Lung (tissue), 12 donors: ENCODE measurements around the gene IGLL5. TPM values are rescaled to one million over a fixed set of nuclear protein-coding genes. Genes with fewer than 3 reads are reported as not detected.

Experiments
- ATAC-seq: fragments of 200-7000 bp; cut with Tn5 transposase; one replicate; pipeline ENCODE4 v1.9.1; 2020; ENCODE audit warnings: moderate number of reproducible peaks; ENCODE audit not compliant: insufficient read depth, low FRiP score
- DNase-seq, 3 donors: peaks; one replicate each; pipeline ENCODE4 v3.0.0-alpha.2; 2013 to 2017
- H3K27ac ChIP-seq, 2 donors: one replicate each; pipeline ENCODE4 v1.5.1; 2013; ENCODE audit warnings: mild to moderate bottlenecking in 2 of 2, moderate library complexity in 2 of 2, control low read depth in 1 of 2, inconsistent platforms in 1 of 2, low read depth in 1 of 2, low read length in 1 of 2
- H3K27me3 ChIP-seq, 3 donors: one replicate each; pipeline ENCODE4 v1.5.1; 2013; ENCODE audit warnings: low read length in 2 of 3; ENCODE audit not compliant: control insufficient read depth in 3 of 3, insufficient read depth in 3 of 3
- H3K36me3 ChIP-seq, 4 donors: one replicate each; pipeline ENCODE4 v1.5.1; 2013; ENCODE audit warnings: low read length in 4 of 4, mild to moderate bottlenecking in 1 of 4, moderate library complexity in 1 of 4; ENCODE audit not compliant: control insufficient read depth in 4 of 4, insufficient read depth in 4 of 4
- H3K4me1 ChIP-seq, 5 donors: one replicate each; pipeline ENCODE4 v1.5.1; 2013; ENCODE audit warnings: low read length in 5 of 5, mild to moderate bottlenecking in 2 of 5, moderate library complexity in 1 of 5; ENCODE audit not compliant: control insufficient read depth in 5 of 5, insufficient read depth in 5 of 5
- H3K4me3 ChIP-seq: one replicate; pipeline ENCODE4 v1.5.1; 2013; ENCODE audit warnings: mild to moderate bottlenecking, control low read depth, moderate library complexity
- H3K9ac ChIP-seq, 2 donors: one replicate each; pipeline ENCODE4 v1.5.1; 2013; ENCODE audit warnings: low read length in 2 of 2, control low read depth in 1 of 2; ENCODE audit not compliant: insufficient read depth in 1 of 2
- H3K9me3 ChIP-seq, 4 donors: one replicate each; pipeline ENCODE4 v1.5.1; 2013; ENCODE audit warnings: low read length in 3 of 4, mild to moderate bottlenecking in 1 of 4, moderate library complexity in 1 of 4; ENCODE audit not compliant: control insufficient read depth in 4 of 4, insufficient read depth in 3 of 4
- CTCF ChIP-seq: IDR thresholded peaks from 2 replicates; pipeline ENCODE4 v1.5.1; 2012; ENCODE audit warnings: mild to moderate bottlenecking; ENCODE audit errors: control extremely low read depth, extremely low read depth
- WGBS, 2 donors: extraction: QIAGEN DNeasy Blood & Tissue Kit; methylation state at CpG; one replicate each; pipeline ENCODE4 v1.1.7; 2013; 5-methylcytosine and 5-hydroxymethylcytosine counted together
- polyA plus RNA-seq, 2 donors: library from polyadenylated mRNA; stranded (reverse); fragments of 200-250 nt; gene quantifications; one replicate each; pipeline ENCODE4 v1.2.1, GENCODE V29; 2013
- total RNA-seq, 2 donors: library from RNA; depleted of rRNA in 1 of 2; stranded (reverse); fragments of >200 nt in 1 of 2; gene quantifications; one replicate each; pipeline ENCODE4 v1.2.1, GENCODE V29; 2014 to 2021
- donor health status: control.
- donor health status: control.
- donor health status: Bipolar disorder and iron deficiency.
- donor health status: healthy.
- donor health status: DM: yes; HTN: yes; CAD: no.

Gene IGLL5
- total and polyA plus RNA-seq, 4 donors, result 5.4 to 21.5 (median 11.3) TPM

GRCh38 chr22:22935546-22936157, 48.0 kb downstream of the IGLL5 start:
- DNase-seq, result no peak
- TF ChIP-seq CTCF, result no peak

GRCh38 chr22:22936180-22936914, 48.7 kb downstream of the IGLL5 start:
- Histone ChIP-seq H3K27me3 (no peaks in the 10 kb centered on the region), H3K27ac (no peak overlapping the region), H3K36me3 (no peaks in the 10 kb centered on the region), H3K9me3 (no peaks in the 10 kb centered on the region), H3K9ac (no peak overlapping the region), H3K4me1 (no peaks in the 10 kb centered on the region), H3K4me3 (no peak overlapping the region)
- DNase-seq (no peak), ATAC-seq (no peak)
- no peak for TF ChIP-seq CTCF
- WGBS, 2 donors, result 90 to 93% methylated on average over 15 of the region's 15 CpGs

More at GRCh38 chr22:22935546-22936157, 48.0 kb downstream of the IGLL5 start:
- no peak for ATAC-seq
- no peaks in the 10 kb centered on the region for H3K27me3 ChIP-seq
- H3K9me3 ChIP-seq, result no peaks in the 10 kb centered on the region
- no peak overlapping the region for H3K27ac ChIP-seq
- H3K36me3 ChIP-seq, result no peaks in the 10 kb centered on the region
- no peak overlapping the region for H3K9ac ChIP-seq
- 60 to 66% methylated on average over 4 of the region's 4 CpGs for WGBS, 2 donors
- no peak overlapping the region for H3K4me3 ChIP-seq
- H3K4me1 ChIP-seq, result no peaks in the 10 kb centered on the region

- TF ChIP-seq CTCF, result no peak
- H3K27ac ChIP-seq, result no peak overlapping the region
- DNase-seq (no peak), ATAC-seq (no peak)
- no peaks in the 10 kb centered on the region for H3K36me3 ChIP-seq
- H3K9me3 ChIP-seq, result no peaks in the 10 kb centered on the region
- H3K4me3 ChIP-seq, result no peak overlapping the region
- H3K9ac ChIP-seq, result no peak overlapping the region
- H3K27me3 ChIP-seq, result no peaks in the 10 kb centered on the region
- H3K4me1 ChIP-seq, result no peaks in the 10 kb centered on the region
- WGBS, 2 donors, result 80 to 84% methylated on average over 6 of the region's 6 CpGs
Observed at GRCh38 chr22:22936915-22937656, 49.5 kb downstream of the IGLL5 start.
